CD4-positive, alpha-beta memory T cell (primary cell): Measurements from ENCODE around the gene ZBTB20. TPM values are rescaled to one million over a fixed set of nuclear protein-coding genes. Genes with fewer than 3 reads are reported as not detected.

Experiments used
- CTCF ChIA-PET: fragments of 350-600 bp; sonication (Branson Sonifier 250); formaldehyde crosslinking; loops from one replicate; lab custom pipeline; 2021; ENCODE audit warnings: inconsistent platforms; ENCODE audit not compliant: partially characterized antibody; lab: Charles Lee
- POLR2A ChIA-PET: fragments of 350-600 bp; sonication (Branson Sonifier 250); formaldehyde crosslinking; loops from one replicate; lab custom pipeline; 2021; ENCODE audit not compliant: partially characterized antibody; lab: Charles Lee
- DNase-seq, 5 donors: peaks; one replicate each; pipeline versions ENCODE4 v3.0.0 to v3.0.0-alpha.2; 2020 to 2022; ENCODE audit warnings: mixed read lengths in 1 of 5
- H3K27ac ChIP-seq: one replicate; pipeline ENCODE4 v1.7.0; 2013; ENCODE audit warnings: low read depth, low read length
- H3K27me3 ChIP-seq: 2 replicates; pipeline ENCODE4 v1.7.0; 2013; ENCODE audit warnings: mild to moderate bottlenecking, low read length, moderate library complexity; ENCODE audit not compliant: insufficient read depth
- H3K36me3 ChIP-seq: 2 replicates; pipeline ENCODE4 v1.7.0; 2013; ENCODE audit warnings: mild to moderate bottlenecking, low read length, moderate library complexity; ENCODE audit not compliant: insufficient read depth
- H3K4me1 ChIP-seq: 2 replicates; pipeline ENCODE4 v1.7.0; 2013; ENCODE audit warnings: mild to moderate bottlenecking, low read length, moderate library complexity; ENCODE audit not compliant: insufficient read depth
- H3K4me3 ChIP-seq, 2 donors: one replicate each; pipeline ENCODE4 v1.7.0; 2013; ENCODE audit warnings: low read length in 2 of 2, mild to moderate bottlenecking in 1 of 2
- H3K9me3 ChIP-seq, 2 donors: one replicate each; pipeline ENCODE4 v1.7.0; 2013; ENCODE audit warnings: low read length in 2 of 2, control low read depth in 1 of 2; ENCODE audit not compliant: control insufficient read depth in 1 of 2
- H3K27ac Mint-ChIP-seq, 7 donors: one replicate each; pipeline ENCODE4 v1.8.0; 2020 to 2021; ENCODE audit warnings: mixed read lengths in 7 of 7, mild to moderate bottlenecking in 6 of 7, inconsistent platforms in 3 of 7, moderate library complexity in 3 of 7
- H3K27me3 Mint-ChIP-seq, 2 donors: one replicate each; pipeline ENCODE4 v1.8.0; 2020 to 2021; ENCODE audit warnings: mixed read lengths in 2 of 2
- H3K36me3 Mint-ChIP-seq, 2 donors: one replicate each; pipeline ENCODE4 v1.8.0; 2020 to 2021; ENCODE audit warnings: mixed read lengths in 2 of 2, inconsistent platforms in 1 of 2, mild to moderate bottlenecking in 1 of 2
- H3K4me1 Mint-ChIP-seq, 4 donors: one replicate each; pipeline ENCODE4 v1.8.0; 2020 to 2021; ENCODE audit warnings: mixed read lengths in 4 of 4, mild to moderate bottlenecking in 1 of 4
- H3K4me3 Mint-ChIP-seq, 8 donors: one replicate each; pipeline ENCODE4 v1.8.0; 2020 to 2021; ENCODE audit warnings: mixed read lengths in 8 of 8, mild to moderate bottlenecking in 7 of 8, moderate library complexity in 6 of 8, inconsistent platforms in 3 of 8
- H3K9me3 Mint-ChIP-seq, 8 donors: one replicate each; pipeline ENCODE4 v1.8.0; 2020 to 2021; ENCODE audit warnings: mixed read lengths in 8 of 8, mild to moderate bottlenecking in 5 of 8, inconsistent platforms in 3 of 8, moderate library complexity in 1 of 8
- intact Hi-C: fragments of 100-400 bp; cut with micrococcal nuclease; formaldehyde crosslinking; loops from one replicate; pipeline ENCODE4 v1.15.1; 2023
- polyA plus RNA-seq, 2 donors: library from polyadenylated mRNA; unstranded; fragments of 300-500 nt; fragmentation: Illumina TruSeq; gene quantifications; one replicate each; pipeline ENCODE4 v1.2.3, GENCODE V29; 2021
- total RNA-seq, 2 experiments: library from RNA; stranded (reverse); gene quantifications; one replicate each; pipeline ENCODE4 v1.2.3, GENCODE V29; 2021

The ZBTB20 gene
- total and polyA plus RNA-seq, 4 experiments from 2014 or later, result 21.9 to 58.4 (median 41.4) TPM

DNA sequence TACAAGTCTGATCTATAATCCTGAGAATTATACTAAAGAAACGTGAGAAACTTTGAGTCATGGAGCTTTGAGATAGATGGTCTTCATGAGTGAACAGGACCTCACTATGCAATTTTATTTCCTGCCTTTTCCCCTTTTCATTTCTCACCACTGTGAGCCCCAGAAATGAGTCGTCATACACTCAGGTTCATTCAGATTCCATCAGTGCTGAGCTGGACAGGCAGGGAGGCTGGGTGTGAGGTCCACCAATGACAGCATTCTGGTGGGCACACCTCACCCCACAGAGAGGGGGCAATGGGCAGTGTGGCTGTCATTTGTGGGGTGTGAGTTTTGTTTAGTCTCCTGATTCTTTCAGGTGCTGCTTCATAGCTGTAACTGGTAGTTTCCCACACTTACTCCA is 836.4 kb downstream of the ZBTB20 start:
- POLR2A ChIA-PET, result interaction anchor here (1.0 to 3.7 kb wide), 9 partner anchors 11 to 96 kb away, joined by 3 to 17 read pairs (median 5); partner anchors contain the start of gene TIGIT
- intact Hi-C loops, result no loop called here

GRCh38 chr3:114308830-114309229 is 838.3 kb downstream of the ZBTB20 start:
- Mint-ChIP-seq H3K4me1 (peaks cover 53 to 66% (median 59%) of the 10 kb centered on the region in 4 donors), H3K27ac (peak overlapping the region; percentile 92 to 98 (median 95)), H3K27me3 (no peaks in the 10 kb centered on the region), H3K36me3 (peaks cover 5 to 8% of the 10 kb centered on the region in 2 donors), H3K9me3 (peaks cover 0 to 2% (median 0%) of the 10 kb centered on the region in 8 donors), H3K4me3 (peak overlapping the region; percentile 37 to 88 (median 68))
- H3K4me1 ChIP-seq, result peaks cover 72% of the 10 kb centered on the region
- H3K27ac ChIP-seq, result peak overlapping the region; percentile 88
- no peaks in the 10 kb centered on the region for H3K27me3 ChIP-seq
- no peaks in the 10 kb centered on the region for H3K36me3 ChIP-seq
- POLR2A ChIA-PET, result interaction anchor here (0.9 to 5.8 kb wide), 6 partner anchors 10 to 95 kb away, joined by 3 to 168 read pairs (median 8); partner anchors contain the start of gene TIGIT
- H3K9me3 ChIP-seq, result no peaks in the 10 kb centered on the region
- H3K4me3 ChIP-seq, result peak overlapping the region in 1 of 2 donors; percentile 12
- DNase-seq, result peak; percentile 68 to 83 (median 72)
- intact Hi-C loops, result loop anchor here (1.0 to 5.0 kb wide), 6 partner anchors 14 to 252 kb away; partner anchors contain the start of genes CCDC191 and QTRT2
- CTCF ChIA-PET, result interaction anchor here (1.3 to 10.5 kb wide), 4 partner anchors 10 to 154 kb away, joined by 3 to 153 read pairs (median 14); partner anchors contain the start of gene TIGIT

More for the DNA sequence above, 836.4 kb downstream of the ZBTB20 start:
- no peaks in the 10 kb centered on the region for H3K27me3 Mint-ChIP-seq
- CTCF ChIA-PET, result interaction anchor here (1.0 to 10.5 kb wide), 5 partner anchors 12 to 89 kb away, joined by 3 to 153 read pairs (median 5); partner anchors contain the start of gene TIGIT
- H3K4me3 ChIP-seq, result no peak overlapping the region
- H3K9me3 Mint-ChIP-seq, result no peaks in the 10 kb centered on the region
- no peaks in the 10 kb centered on the region for H3K36me3 ChIP-seq
- no peaks in the 10 kb centered on the region for H3K27me3 ChIP-seq
- H3K27ac ChIP-seq, result peak overlapping the region; percentile 88
- H3K27ac Mint-ChIP-seq, result peak overlapping the region in 6 of 7 donors; percentile 33 to 90 (median 66)
- H3K4me1 Mint-ChIP-seq, result peaks cover 58 to 74% (median 63%) of the 10 kb centered on the region in 4 donors
- H3K36me3 Mint-ChIP-seq, result peaks cover 5 to 10% of the 10 kb centered on the region in 2 donors
- peaks cover 82% of the 10 kb centered on the region for H3K4me1 ChIP-seq
- no peak for DNase-seq
- peak overlapping the region in 1 of 8 donors; percentile 27 for H3K4me3 Mint-ChIP-seq
- no peaks in the 10 kb centered on the region for H3K9me3 ChIP-seq

- Histone ChIP-seq H3K4me1 (peaks cover 68% of the 10 kb centered on the region), H3K9me3 (no peaks in the 10 kb centered on the region), H3K27ac (peak overlapping the region; percentile 88), H3K4me3 (peak overlapping the region in 1 of 2 donors; percentile 12), H3K36me3 (no peaks in the 10 kb centered on the region), H3K27me3 (no peaks in the 10 kb centered on the region)
- ChIA-PET CTCF (interaction anchor here (1.0 to 10.5 kb wide), 8 partner anchors 9 to 155 kb away, joined by 3 to 153 read pairs (median 6); partner anchors contain the start of gene TIGIT), POLR2A (interaction anchor here (0.7 to 5.8 kb wide), 15 partner anchors 8 to 94 kb away, joined by 3 to 168 read pairs (median 5); partner anchors contain the start of gene TIGIT)
- Mint-ChIP-seq H3K27me3 (no peaks in the 10 kb centered on the region), H3K4me1 (peaks cover 48 to 61% (median 55%) of the 10 kb centered on the region in 4 donors), H3K36me3 (peaks cover 4 to 8% of the 10 kb centered on the region in 2 donors), H3K4me3 (peak overlapping the region; percentile 37 to 88 (median 68)), H3K9me3 (peaks cover 0 to 2% (median 0%) of the 10 kb centered on the region in 8 donors), H3K27ac (peak overlapping the region; percentile 92 to 98 (median 95))
- no peak for DNase-seq
- intact Hi-C loops, result loop anchor here (2.0 to 5.0 kb wide), 4 partner anchors 18 to 251 kb away; partner anchors contain the start of genes CCDC191 and QTRT2
These were observed 838.7 kb downstream of the ZBTB20 start for GRCh38 chr3:114308377-114308776.

DNA sequence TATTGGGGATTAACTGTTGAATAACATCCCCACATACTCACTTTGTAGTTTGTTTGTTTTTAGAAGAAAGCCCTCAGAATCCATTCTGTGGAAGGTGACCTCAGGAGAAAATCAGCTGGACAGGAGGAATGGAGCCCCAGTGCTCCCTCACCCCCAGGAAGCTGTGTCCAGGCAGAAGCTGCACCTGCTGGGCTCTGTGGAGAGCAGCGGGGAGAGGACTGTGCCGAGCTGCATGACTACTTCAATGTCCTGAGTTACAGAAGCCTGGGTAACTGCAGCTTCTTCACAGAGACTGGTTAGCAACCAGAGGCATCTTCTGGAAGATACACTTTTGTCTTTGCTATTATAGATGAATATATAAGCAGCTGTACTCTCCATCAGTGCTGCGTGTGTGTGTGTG is 839.3 kb downstream of the ZBTB20 start:
- Histone ChIP-seq H3K4me1 (peaks cover 65% of the 10 kb centered on the region), H3K36me3 (no peaks in the 10 kb centered on the region), H3K27me3 (no peaks in the 10 kb centered on the region), H3K4me3 (peak overlapping the region in 1 of 2 donors; percentile 12), H3K9me3 (no peaks in the 10 kb centered on the region), H3K27ac (peak overlapping the region; percentile 88)
- peaks cover 3 to 8% of the 10 kb centered on the region in 2 donors for H3K36me3 Mint-ChIP-seq
- intact Hi-C loops, result loop anchor here (1.0 to 5.0 kb wide), 5 partner anchors 10 to 251 kb away; partner anchors contain the start of genes CCDC191 and QTRT2
- peaks cover 47 to 58% (median 53%) of the 10 kb centered on the region in 4 donors for H3K4me1 Mint-ChIP-seq
- H3K4me3 Mint-ChIP-seq, result peak overlapping the region; percentile 41 to 88 (median 76)
- H3K9me3 Mint-ChIP-seq, result peaks cover 0 to 2% (median 0%) of the 10 kb centered on the region in 8 donors
- ChIA-PET CTCF (interaction anchor here (0.7 to 10.5 kb wide), 14 partner anchors 9 to 155 kb away, joined by 3 to 153 read pairs (median 4); partner anchors contain the start of gene TIGIT), POLR2A (interaction anchor here (0.6 to 5.8 kb wide), 20 partner anchors 8 to 102 kb away, joined by 3 to 168 read pairs (median 6); partner anchors contain the start of gene TIGIT)
- H3K27ac Mint-ChIP-seq, result peak overlapping the region; percentile 92 to 98 (median 95)
- no peak for DNase-seq
- H3K27me3 Mint-ChIP-seq, result no peaks in the 10 kb centered on the region

DNA sequence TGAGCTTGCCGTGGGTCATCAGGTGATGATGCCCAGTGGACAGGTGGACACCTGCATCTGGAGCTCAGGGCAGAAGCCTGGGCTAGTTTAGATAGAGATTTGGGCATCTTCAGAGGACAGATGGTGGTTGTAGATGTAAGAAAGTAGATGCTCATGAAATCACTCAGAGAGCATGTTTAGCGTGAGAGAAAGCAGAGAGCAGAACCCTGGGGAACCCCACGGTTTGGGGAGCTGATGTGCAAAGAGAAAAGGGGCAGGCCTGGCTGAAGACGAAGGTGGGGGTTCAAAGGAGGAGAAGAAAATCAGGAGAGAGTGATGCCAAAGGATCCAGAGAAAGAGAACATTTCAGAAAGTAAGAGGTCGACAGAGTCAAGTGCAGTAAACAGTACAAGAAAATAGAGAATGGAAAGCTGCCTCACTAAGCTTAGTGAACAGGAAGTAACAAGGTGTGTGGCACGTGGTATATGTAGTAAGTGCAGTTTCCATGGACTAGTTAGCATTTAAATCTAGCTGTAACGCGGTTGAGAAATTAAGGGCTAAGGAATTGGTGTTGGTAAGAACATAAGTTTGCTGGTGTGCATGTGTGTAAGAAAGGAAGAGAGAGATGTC is 839.8 kb downstream of the ZBTB20 start:
- POLR2A ChIA-PET, result interaction anchor here (0.6 to 5.8 kb wide), 20 partner anchors 9 to 101 kb away, joined by 3 to 168 read pairs (median 6); partner anchors contain the start of gene TIGIT
- H3K4me1 Mint-ChIP-seq, result peaks cover 47 to 62% (median 53%) of the 10 kb centered on the region in 4 donors
- intact Hi-C loops, result loop anchor here (1.0 to 5.0 kb wide), 3 partner anchors 9 to 250 kb away; partner anchors contain the start of genes CCDC191 and QTRT2
- H3K27ac ChIP-seq, result peak overlapping the region; percentile 88
- H3K36me3 Mint-ChIP-seq, result peaks cover 5 to 8% of the 10 kb centered on the region in 2 donors
- no peaks in the 10 kb centered on the region for H3K27me3 ChIP-seq
- H3K4me3 ChIP-seq, result peak overlapping the region in 1 of 2 donors; percentile 12
- peaks cover 68% of the 10 kb centered on the region for H3K4me1 ChIP-seq
- H3K4me3 Mint-ChIP-seq, result peak overlapping the region; percentile 41 to 88 (median 74)
- CTCF ChIA-PET, result interaction anchor here (0.7 to 10.5 kb wide), 14 partner anchors 8 to 154 kb away, joined by 3 to 153 read pairs (median 4); partner anchors contain the start of gene TIGIT
- no peaks in the 10 kb centered on the region for H3K36me3 ChIP-seq
- no peaks in the 10 kb centered on the region for H3K27me3 Mint-ChIP-seq
- peak; percentile 42 to 62 (median 48) for DNase-seq
- peak overlapping the region; percentile 91 to 98 (median 95) for H3K27ac Mint-ChIP-seq
- no peaks in the 10 kb centered on the region for H3K9me3 ChIP-seq
- peaks cover 0 to 2% (median 0%) of the 10 kb centered on the region in 8 donors for H3K9me3 Mint-ChIP-seq

- Mint-ChIP-seq H3K27me3 (no peaks in the 10 kb centered on the region), H3K4me1 (peaks cover 30 to 54% (median 42%) of the 10 kb centered on the region in 4 donors), H3K9me3 (peaks cover 0 to 2% (median 0%) of the 10 kb centered on the region in 8 donors), H3K27ac (peak overlapping the region in 6 of 7 donors; percentile 9 to 48 (median 32)), H3K4me3 (peak overlapping the region; percentile 0 to 77 (median 46)), H3K36me3 (peaks cover under 1 to 7% of the 10 kb centered on the region in 2 donors)
- H3K27me3 ChIP-seq, result no peaks in the 10 kb centered on the region
- CTCF ChIA-PET, result interaction anchor here (0.8 to 5.4 kb wide), 24 partner anchors 8 to 152 kb away, joined by 3 to 57 read pairs (median 5); partner anchors contain the start of gene TIGIT
- POLR2A ChIA-PET, result interaction anchor here (0.5 to 12.8 kb wide), 10 partner anchors 7 to 84 kb away, joined by 3 to 309 read pairs (median 6); no protein-coding TSS in a partner anchor
- H3K4me3 ChIP-seq, result peak overlapping the region in 1 of 2 donors; percentile 9
- peaks cover 37% of the 10 kb centered on the region for H3K4me1 ChIP-seq
- intact Hi-C loops, result loop anchor here (1.0 to 10.0 kb wide), 3 partner anchors 148 to 1485 kb away; partner anchors contain the start of genes ATP6V1A and NAA50
- H3K36me3 ChIP-seq, result no peaks in the 10 kb centered on the region
- no peak for DNase-seq
- H3K27ac ChIP-seq, result peak overlapping the region; percentile 29
- no peaks in the 10 kb centered on the region for H3K9me3 ChIP-seq
These were observed 847.0 kb downstream of the ZBTB20 start for GRCh38 chr3:114299941-114300624.
